Epidermal melanocyte (primary cell): ENCODE data around the gene INSYN2B.
"Not testable (repeated sequence)": the region's sequence is repeated elsewhere in the genome, so short reads cannot be mapped to it uniquely, and the experiment has no call there.

Experiments
- DNase-seq: peaks from one replicate; pipeline ENCODE4 v3.0.0; 2011; ENCODE audit warnings: low spot score; ENCODE audit not compliant: insufficient read length

INSYN2B gene

GRCh38 chr5:169851321-169851850 lies 128.9 kb downstream of the INSYN2B start:
- no peak for DNase-seq

GRCh38 chr5:169850409-169850808 lies 129.9 kb downstream of the INSYN2B start:
- no peak for DNase-seq

- no peak for DNase-seq
Measured at GRCh38 chr5:169848792-169849191, 131.5 kb downstream of the INSYN2B start.

GRCh38 chr5:169848271-169848670 lies 132.0 kb downstream of the INSYN2B start:
- no peak for DNase-seq

GRCh38 chr5:169847519-169847918 lies 132.8 kb downstream of the INSYN2B start:
- no peak for DNase-seq

- DNase-seq: no peak
Measured at GRCh38 chr5:169842699-169843098, 137.6 kb downstream of the INSYN2B start.

GRCh38 chr5:169840405-169840804 lies 139.9 kb downstream of the INSYN2B start:
- DNase-seq: no peak

- no peak for DNase-seq
Measured at GRCh38 chr5:169838688-169839087, 141.6 kb downstream of the INSYN2B start.

GRCh38 chr5:169837686-169838085 lies 142.6 kb downstream of the INSYN2B start:
- DNase-seq: no peak

- no peak for DNase-seq
Measured at GRCh38 chr5:169836835-169837536, 143.3 kb downstream of the INSYN2B start.

- DNase-seq: not testable (repeated sequence)
Measured at GRCh38 chr5:169834540-169834939, 145.8 kb downstream of the INSYN2B start.

- not testable (repeated sequence) for DNase-seq
Measured at GRCh38 chr5:169833681-169834292, 146.5 kb downstream of the INSYN2B start.

- DNase-seq: no peak
Measured at GRCh38 chr5:169832845-169833244, 147.4 kb downstream of the INSYN2B start.

- no peak for DNase-seq
Measured at GRCh38 chr5:169832304-169832703, 148.0 kb downstream of the INSYN2B start.

GRCh38 chr5:169831331-169831730 lies 149.0 kb downstream of the INSYN2B start:
- no peak for DNase-seq

GRCh38 chr5:169828385-169828784 lies 151.9 kb downstream of the INSYN2B start:
- DNase-seq: no peak

- DNase-seq: no peak
Measured at GRCh38 chr5:169827769-169828168, 152.5 kb downstream of the INSYN2B start.

- DNase-seq: no peak
Measured at GRCh38 chr5:169826618-169827017, 153.7 kb downstream of the INSYN2B start.

GRCh38 chr5:169817031-169817430 lies 163.3 kb downstream of the INSYN2B start:
- DNase-seq: no peak

- DNase-seq: no peak
Measured at GRCh38 chr5:169814522-169814921, 165.8 kb downstream of the INSYN2B start.
